ENCODE data around the gene KRTAP10-8. TPM values are rescaled to one million over a fixed set of nuclear protein-coding genes. Genes with fewer than 3 reads are reported as not detected.
"Not testable (repeated sequence)": the region's sequence is repeated elsewhere in the genome, so short reads cannot be mapped to it uniquely, and the experiment has no call there.

KRTAP10-8 gene
- total RNA-seq, 6 experiments from 2014 or later: not detected

DNA sequence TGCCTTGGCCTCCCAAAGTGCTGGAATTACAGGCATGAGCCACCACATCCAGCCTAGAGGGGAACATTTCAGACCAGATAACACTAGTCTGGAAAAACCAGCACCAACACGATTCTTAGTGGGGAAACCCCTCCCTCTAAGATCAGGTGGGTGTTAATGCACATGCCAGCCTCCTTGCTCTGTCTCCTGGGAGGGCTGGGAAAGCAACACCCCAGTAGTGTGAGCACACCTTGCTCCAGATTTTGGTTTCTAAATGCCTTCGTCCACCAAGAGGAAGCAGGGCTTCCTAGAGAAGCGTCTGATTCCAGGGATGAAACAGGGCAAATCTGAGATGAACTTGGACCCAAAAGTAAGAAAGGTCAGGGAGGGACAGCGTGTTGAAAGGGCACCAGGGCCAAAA lies 40.6 kb upstream of the KRTAP10-8 start:
- ATAC-seq (no peak), DNase-seq (no peak)
- TF ChIP-seq, protein P1, sequence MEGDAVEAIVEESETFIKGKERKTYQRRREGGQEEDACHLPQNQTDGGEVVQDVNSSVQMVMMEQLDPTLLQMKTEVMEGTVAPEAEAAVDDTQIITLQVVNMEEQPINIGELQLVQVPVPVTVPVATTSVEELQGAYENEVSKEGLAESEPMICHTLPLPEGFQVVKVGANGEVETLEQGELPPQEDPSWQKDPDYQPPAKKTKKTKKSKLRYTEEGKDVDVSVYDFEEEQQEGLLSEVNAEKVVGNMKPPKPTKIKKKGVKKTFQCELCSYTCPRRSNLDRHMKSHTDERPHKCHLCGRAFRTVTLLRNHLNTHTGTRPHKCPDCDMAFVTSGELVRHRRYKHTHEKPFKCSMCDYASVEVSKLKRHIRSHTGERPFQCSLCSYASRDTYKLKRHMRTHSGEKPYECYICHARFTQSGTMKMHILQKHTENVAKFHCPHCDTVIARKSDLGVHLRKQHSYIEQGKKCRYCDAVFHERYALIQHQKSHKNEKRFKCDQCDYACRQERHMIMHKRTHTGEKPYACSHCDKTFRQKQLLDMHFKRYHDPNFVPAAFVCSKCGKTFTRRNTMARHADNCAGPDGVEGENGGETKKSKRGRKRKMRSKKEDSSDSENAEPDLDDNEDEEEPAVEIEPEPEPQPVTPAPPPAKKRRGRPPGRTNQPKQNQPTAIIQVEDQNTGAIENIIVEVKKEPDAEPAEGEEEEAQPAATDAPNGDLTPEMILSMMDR (IDR thresholded peaks at IDR 0.05): no peak
- TF ChIP-seq POLR2A (IDR thresholded peaks at IDR 0.05): no peak
- Histone ChIP-seq H3K4me3 (no peak overlapping the region), H3K27ac (no peak overlapping the region), H3K9me3 (no peaks in the 10 kb centered on the region), H3K27me3 (no peaks in the 10 kb centered on the region), H3K36me3 (no peaks in the 10 kb centered on the region), H3K4me1 (no peaks in the 10 kb centered on the region)
- WGBS (ENCODE audit: insufficient coverage, low coverage, low lambda C conversion rate, missing lambda C conversion rate): 81% methylated on average over 3 of the region's 4 CpGs
- intact Hi-C loops (cut with DNase I): no loop called here

- DNase-seq (no peak), ATAC-seq (no peak)
- Histone ChIP-seq H3K4me1 (no peaks in the 10 kb centered on the region), H3K27ac (no peak overlapping the region), H3K9me3 (no peaks in the 10 kb centered on the region), H3K4me3 (no peak overlapping the region), H3K27me3 (no peaks in the 10 kb centered on the region), H3K36me3 (no peaks in the 10 kb centered on the region)
- TF ChIP-seq, protein P1 (IDR thresholded peaks at IDR 0.05): no peak
- TF ChIP-seq POLR2A (IDR thresholded peaks at IDR 0.05): no peak
- intact Hi-C loops (cut with DNase I): no loop called here
- 86% methylated on average over 4 of the region's 40 CpGs for WGBS (ENCODE audit: insufficient coverage, low coverage, low lambda C conversion rate, missing lambda C conversion rate)
These were observed 39.8 kb upstream of the KRTAP10-8 start for GRCh38 chr21:44571844-44572782.

- H3K27me3 ChIP-seq: no peaks in the 10 kb centered on the region
- DNase-seq: no peak
- H3K27ac ChIP-seq: no peak overlapping the region
- intact Hi-C loops (cut with DNase I): no loop called here
- no peak overlapping the region for H3K4me3 ChIP-seq
- TF ChIP-seq, protein P1 (IDR thresholded peaks at IDR 0.05): no peak
- TF ChIP-seq POLR2A (IDR thresholded peaks at IDR 0.05): no peak
- no peaks in the 10 kb centered on the region for H3K4me1 ChIP-seq
- H3K9me3 ChIP-seq: no peaks in the 10 kb centered on the region
- WGBS (ENCODE audit: insufficient coverage, low coverage, low lambda C conversion rate, missing lambda C conversion rate): 72% methylated on average over 5 of the region's 15 CpGs
- no peak for ATAC-seq
- H3K36me3 ChIP-seq: no peaks in the 10 kb centered on the region
These were observed 38.8 kb upstream of the KRTAP10-8 start for GRCh38 chr21:44572959-44573583.

GRCh38 chr21:44573630-44574456 lies 38.0 kb upstream of the KRTAP10-8 start, which contains the start of gene KRTAP10-4:
TSS of gene KRTAP10-4 (plus strand) at chr21:44573729. CDS start at chr21:44573759, 30 bp downstream.
- not testable (repeated sequence) for DNase-seq, ATAC-seq
- 52% methylated on average over 10 of the region's 25 CpGs for WGBS (ENCODE audit: insufficient coverage, low coverage, low lambda C conversion rate, missing lambda C conversion rate)

More at GRCh38 chr21:44573630-44574456, 38.0 kb upstream of the KRTAP10-8 start, which contains the start of gene KRTAP10-4:
- H3K4me3 ChIP-seq; H3K36me3 ChIP-seq; H3K27ac ChIP-seq; intact Hi-C loops (cut with DNase I); H3K4me1 ChIP-seq; H3K9me3 ChIP-seq; H3K27me3 ChIP-seq: not testable (repeated sequence)
